Measurements from ENCODE around the gene SEC24D.

DNA sequence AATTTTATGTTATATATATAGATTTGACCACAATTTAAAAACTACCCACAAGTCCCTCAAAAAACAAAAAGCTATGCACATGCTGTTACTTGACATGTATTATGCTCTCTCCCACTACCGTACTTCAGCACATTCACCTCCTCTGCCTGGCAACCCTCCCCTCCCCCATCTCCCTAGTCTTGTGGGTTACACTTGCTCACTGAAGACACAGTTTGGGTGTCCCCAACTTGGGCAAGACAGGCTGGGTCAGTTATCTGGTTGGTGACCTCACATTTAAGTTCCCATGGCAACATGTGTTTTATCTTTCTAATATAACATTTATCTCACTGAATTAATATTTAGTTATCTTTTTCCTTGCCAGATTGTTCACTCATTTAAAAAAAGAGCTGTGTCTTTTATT is 32.7 kb downstream of the SEC24D start:
- TF ChIP-seq, protein P1, sequence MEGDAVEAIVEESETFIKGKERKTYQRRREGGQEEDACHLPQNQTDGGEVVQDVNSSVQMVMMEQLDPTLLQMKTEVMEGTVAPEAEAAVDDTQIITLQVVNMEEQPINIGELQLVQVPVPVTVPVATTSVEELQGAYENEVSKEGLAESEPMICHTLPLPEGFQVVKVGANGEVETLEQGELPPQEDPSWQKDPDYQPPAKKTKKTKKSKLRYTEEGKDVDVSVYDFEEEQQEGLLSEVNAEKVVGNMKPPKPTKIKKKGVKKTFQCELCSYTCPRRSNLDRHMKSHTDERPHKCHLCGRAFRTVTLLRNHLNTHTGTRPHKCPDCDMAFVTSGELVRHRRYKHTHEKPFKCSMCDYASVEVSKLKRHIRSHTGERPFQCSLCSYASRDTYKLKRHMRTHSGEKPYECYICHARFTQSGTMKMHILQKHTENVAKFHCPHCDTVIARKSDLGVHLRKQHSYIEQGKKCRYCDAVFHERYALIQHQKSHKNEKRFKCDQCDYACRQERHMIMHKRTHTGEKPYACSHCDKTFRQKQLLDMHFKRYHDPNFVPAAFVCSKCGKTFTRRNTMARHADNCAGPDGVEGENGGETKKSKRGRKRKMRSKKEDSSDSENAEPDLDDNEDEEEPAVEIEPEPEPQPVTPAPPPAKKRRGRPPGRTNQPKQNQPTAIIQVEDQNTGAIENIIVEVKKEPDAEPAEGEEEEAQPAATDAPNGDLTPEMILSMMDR (IDR thresholded peaks at IDR 0.05; ENCODE audit: low read depth, low read length) = no peak
- no peak for TF ChIP-seq POLR2A (IDR thresholded peaks at IDR 0.05; ENCODE audit: extremely low read depth, insufficient read length)
- TF ChIP-seq, protein P2, sequence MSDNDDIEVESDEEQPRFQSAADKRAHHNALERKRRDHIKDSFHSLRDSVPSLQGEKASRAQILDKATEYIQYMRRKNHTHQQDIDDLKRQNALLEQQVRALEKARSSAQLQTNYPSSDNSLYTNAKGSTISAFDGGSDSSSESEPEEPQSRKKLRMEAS (IDR thresholded peaks at IDR 0.05; ENCODE audit: low read depth, low read length) = no peak
